Thoracic aorta (tissue), 2 donors: ENCODE data around the gene TMTC2. TPM values are rescaled to one million over a fixed set of nuclear protein-coding genes. Genes with fewer than 3 reads are reported as not detected.

ENCODE experiments used
- ATAC-seq: fragments of 150-250 bp; one replicate; pipeline ENCODE4 v1.8.0; 2017; ENCODE audit warnings: low read depth; ENCODE audit not compliant: insufficient number of reproducible peaks, low FRiP score
- DNase-seq: peaks from one replicate; pipeline ENCODE4 v3.0.0-alpha.2; 2020; ENCODE audit warnings: low spot score
- H3K27ac ChIP-seq, 2 donors: fragments of 200-600 bp; sonication (generic); 1 replicate in 1 of 2; 2 replicates in 1 of 2; pipeline ENCODE4 v1.5.1; 2016; ENCODE audit warnings: mild to moderate bottlenecking in 2 of 2, moderate library complexity in 2 of 2
- H3K27me3 ChIP-seq: fragments of 200-600 bp; sonication (generic); replicated peaks from 2 replicates; pipeline ENCODE4 v1.6.0; 2016; ENCODE audit warnings: mild to moderate bottlenecking; ENCODE audit not compliant: insufficient read depth
- H3K36me3 ChIP-seq: fragments of 200-600 bp; sonication (generic); one replicate; pipeline ENCODE4 v1.5.1; 2016
- H3K4me1 ChIP-seq, 2 donors: fragments of 200-600 bp; sonication (generic); 1 replicate in 1 of 2; 2 replicates in 1 of 2; pipeline versions ENCODE4 v1.5.1 to v1.6.0; 2016; ENCODE audit warnings: low read depth in 2 of 2, mild to moderate bottlenecking in 1 of 2; ENCODE audit not compliant: control insufficient read depth in 1 of 2
- H3K4me3 ChIP-seq: fragments of 200-600 bp; sonication (generic); 2 replicates; pipeline ENCODE4 v1.5.1; 2016; ENCODE audit warnings: mild to moderate bottlenecking
- H3K9me3 ChIP-seq: fragments of 200-600 bp; sonication (generic); 2 replicates; pipeline ENCODE4 v1.5.1; 2016
- total RNA-seq, 2 donors: library from RNA; depleted of rRNA; stranded (reverse); fragments of >200 nt; gene quantifications; one replicate each; pipeline versions ENCODE4 v1.1.0 to v1.2.3, GENCODE V29; 2016
- TF ChIP-seq, protein P1 (sequence below): fragments of 200-600 bp; sonication (generic); IDR thresholded peaks from one replicate; pipeline ENCODE4 v1.5.1; 2019; ENCODE audit warnings: antibody characterized with exemption

Gene TMTC2
- total RNA-seq, 2 donors from 2014 or later: 2.8 to 8.6 TPM

DNA sequence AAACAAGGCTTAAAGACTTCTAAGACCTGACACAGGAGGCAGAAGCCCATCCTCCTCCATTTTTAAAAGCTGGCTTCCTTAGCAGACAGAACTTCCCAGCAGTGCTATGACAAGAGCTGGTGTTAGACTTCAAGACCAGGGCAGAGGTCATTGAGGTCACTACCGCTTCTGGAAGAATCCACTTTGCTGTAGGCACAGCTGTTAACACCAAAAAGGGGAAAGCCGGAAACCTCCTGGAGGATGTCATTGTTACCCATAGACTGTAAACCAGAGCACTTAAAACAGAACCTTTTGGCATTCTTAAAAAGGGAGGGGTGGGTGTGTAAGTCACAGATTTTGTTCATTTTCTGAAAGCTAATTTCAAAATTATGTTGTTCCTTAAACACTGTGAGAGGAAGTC, 445.7 kb downstream of the TMTC2 start:
- no peaks in the 10 kb centered on the region for H3K27me3 ChIP-seq
- no peak overlapping the region for H3K4me3 ChIP-seq
- H3K4me1 ChIP-seq: no peaks in the 10 kb centered on the region
- no peaks in the 10 kb centered on the region for H3K9me3 ChIP-seq
- H3K27ac ChIP-seq: no peak overlapping the region
- DNase-seq (no peak), ATAC-seq (no peak)
- TF ChIP-seq, protein P1, sequence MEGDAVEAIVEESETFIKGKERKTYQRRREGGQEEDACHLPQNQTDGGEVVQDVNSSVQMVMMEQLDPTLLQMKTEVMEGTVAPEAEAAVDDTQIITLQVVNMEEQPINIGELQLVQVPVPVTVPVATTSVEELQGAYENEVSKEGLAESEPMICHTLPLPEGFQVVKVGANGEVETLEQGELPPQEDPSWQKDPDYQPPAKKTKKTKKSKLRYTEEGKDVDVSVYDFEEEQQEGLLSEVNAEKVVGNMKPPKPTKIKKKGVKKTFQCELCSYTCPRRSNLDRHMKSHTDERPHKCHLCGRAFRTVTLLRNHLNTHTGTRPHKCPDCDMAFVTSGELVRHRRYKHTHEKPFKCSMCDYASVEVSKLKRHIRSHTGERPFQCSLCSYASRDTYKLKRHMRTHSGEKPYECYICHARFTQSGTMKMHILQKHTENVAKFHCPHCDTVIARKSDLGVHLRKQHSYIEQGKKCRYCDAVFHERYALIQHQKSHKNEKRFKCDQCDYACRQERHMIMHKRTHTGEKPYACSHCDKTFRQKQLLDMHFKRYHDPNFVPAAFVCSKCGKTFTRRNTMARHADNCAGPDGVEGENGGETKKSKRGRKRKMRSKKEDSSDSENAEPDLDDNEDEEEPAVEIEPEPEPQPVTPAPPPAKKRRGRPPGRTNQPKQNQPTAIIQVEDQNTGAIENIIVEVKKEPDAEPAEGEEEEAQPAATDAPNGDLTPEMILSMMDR: no peak
- H3K36me3 ChIP-seq: no peaks in the 10 kb centered on the region

DNA sequence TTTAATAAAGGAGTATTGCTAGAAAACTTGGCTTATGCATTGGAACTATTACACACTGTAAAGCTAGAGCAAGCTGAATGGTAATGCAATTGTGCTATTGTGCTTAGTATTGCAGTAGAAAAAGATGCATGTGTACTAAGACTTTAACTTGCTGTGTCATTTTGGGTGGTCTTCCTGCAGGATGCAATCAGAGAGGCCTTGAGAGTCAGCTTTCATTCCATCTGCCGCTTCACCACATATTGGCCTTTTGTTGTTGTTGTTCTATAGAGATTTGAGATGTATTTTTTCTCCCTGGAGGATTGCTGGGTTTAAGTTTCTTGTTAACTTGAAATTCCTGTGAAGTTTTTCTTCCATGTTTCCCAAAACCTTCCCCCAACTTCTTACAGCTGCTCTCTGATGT, 449.7 kb downstream of the TMTC2 start:
- DNase-seq (no peak), ATAC-seq (no peak)
- no peaks in the 10 kb centered on the region for H3K9me3 ChIP-seq
- H3K4me3 ChIP-seq: no peak overlapping the region
- no peak overlapping the region for H3K27ac ChIP-seq
- no peaks in the 10 kb centered on the region for H3K4me1 ChIP-seq
- no peaks in the 10 kb centered on the region for H3K27me3 ChIP-seq
- no peaks in the 10 kb centered on the region for H3K36me3 ChIP-seq
- TF ChIP-seq, protein P1: no peak

DNA sequence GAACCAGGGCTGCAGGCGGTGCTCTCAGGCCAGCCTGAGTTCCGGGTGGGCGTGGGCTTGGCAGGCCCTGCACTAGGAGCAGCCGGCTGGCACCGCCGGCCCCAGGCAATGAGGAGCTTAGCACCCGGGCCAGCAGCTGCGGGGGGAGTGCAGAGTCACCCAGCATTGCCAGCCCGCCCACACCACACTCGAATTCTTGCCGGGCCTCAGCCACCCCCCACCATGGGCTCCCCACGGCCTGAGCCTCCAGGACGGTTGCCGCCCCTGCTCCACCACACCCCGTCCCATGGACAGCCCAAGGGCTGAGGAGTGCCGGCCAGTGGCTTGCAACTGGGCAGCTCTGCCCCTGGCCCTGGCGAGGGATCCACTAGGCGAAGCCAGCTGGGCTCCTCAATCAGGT, 453.4 kb downstream of the TMTC2 start:
- no peaks in the 10 kb centered on the region for H3K4me1 ChIP-seq
- H3K27me3 ChIP-seq: no peaks in the 10 kb centered on the region
- H3K27ac ChIP-seq: no peak overlapping the region
- ATAC-seq: no peak
- TF ChIP-seq, protein P1: no peak
- H3K4me3 ChIP-seq: no peak overlapping the region
- H3K36me3 ChIP-seq: no peaks in the 10 kb centered on the region
- H3K9me3 ChIP-seq: no peaks in the 10 kb centered on the region
- no peak for DNase-seq

DNA sequence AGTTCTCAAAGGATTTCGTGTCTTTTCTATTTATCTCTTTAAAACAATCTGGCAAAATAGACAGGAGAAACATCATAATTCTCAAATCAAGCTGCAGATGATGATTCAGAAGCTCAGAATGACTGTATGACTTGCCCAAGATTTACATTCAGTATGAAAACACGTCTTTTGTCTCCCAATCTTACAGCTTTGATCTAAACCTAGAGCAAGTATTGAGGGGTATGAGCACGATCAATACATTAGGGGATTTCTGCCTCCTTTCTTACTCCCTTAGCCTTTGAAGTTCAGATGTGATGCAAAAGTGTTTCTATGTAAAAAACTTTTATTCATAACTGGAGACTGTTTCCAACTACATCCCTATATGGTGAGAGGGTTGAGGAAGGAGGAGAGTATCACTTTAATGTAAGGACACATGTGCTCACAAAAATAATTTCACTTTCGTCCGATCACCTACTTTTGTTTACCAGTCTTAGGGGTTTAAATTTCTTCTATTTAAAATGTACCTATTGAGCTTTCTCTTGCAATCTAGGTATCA, 454.8 kb downstream of the TMTC2 start:
- no peaks in the 10 kb centered on the region for H3K9me3 ChIP-seq
- TF ChIP-seq, protein P1: no peak
- no peaks in the 10 kb centered on the region for H3K4me1 ChIP-seq
- no peak overlapping the region for H3K27ac ChIP-seq
- no peaks in the 10 kb centered on the region for H3K36me3 ChIP-seq
- ATAC-seq: no peak
- DNase-seq: no peak
- H3K27me3 ChIP-seq: no peaks in the 10 kb centered on the region
- no peak overlapping the region for H3K4me3 ChIP-seq

DNA sequence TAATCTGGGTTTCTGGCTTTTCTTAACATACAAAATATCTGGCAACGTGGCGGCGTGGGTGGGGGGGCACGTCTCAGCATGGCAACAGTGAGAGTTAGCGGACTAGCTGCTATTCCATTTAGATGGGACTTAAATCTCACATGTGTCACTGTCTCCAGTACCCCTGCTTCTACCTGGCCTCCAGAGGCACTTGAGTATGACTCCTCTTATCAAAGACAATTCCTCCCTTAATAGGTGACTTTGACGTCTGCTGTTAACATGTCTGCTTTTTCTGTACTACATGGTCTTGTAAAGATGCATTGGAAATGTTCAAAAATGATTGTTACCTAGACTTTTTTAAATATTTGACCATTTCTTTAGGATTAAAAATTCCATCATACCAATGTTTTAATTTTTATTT, 456.2 kb downstream of the TMTC2 start:
- ATAC-seq: no peak

More for the DNA sequence above, 456.2 kb downstream of the TMTC2 start:
- TF ChIP-seq, protein P1: no peak
- no peaks in the 10 kb centered on the region for H3K9me3 ChIP-seq
- H3K4me3 ChIP-seq: no peak overlapping the region
- H3K27ac ChIP-seq: no peak overlapping the region
- H3K4me1 ChIP-seq: no peaks in the 10 kb centered on the region
- no peaks in the 10 kb centered on the region for H3K36me3 ChIP-seq
- H3K27me3 ChIP-seq: no peaks in the 10 kb centered on the region
- DNase-seq: no peak
